NCI-H2029 treated with DMSO at 0.1 percent for 48 hours (cell line): ENCODE measurements around the gene PPARGC1A.

ENCODE experiments used
- DNase-seq: peaks from one replicate; lab custom pipeline; 2025; lab: John Stamatoyannopoulos, UW

PPARGC1A gene

GRCh38 chr4:23889814-23890341, at the start of gene PPARGC1A:
TSS of gene PPARGC1A (minus strand) at chr4:23890047. CDS start at chr4:23889957, 90 bp downstream.
- DNase-seq, result peak; percentile 83

- DNase-seq, result no peak
Observed at GRCh38 chr4:23938796-23939195, 48.9 kb upstream of the PPARGC1A start.

- DNase-seq, result no peak
Observed at GRCh38 chr4:23937173-23937572, 47.3 kb upstream of the PPARGC1A start.

GRCh38 chr4:23934915-23935314, 45.1 kb upstream of the PPARGC1A start:
- DNase-seq, result no peak

- DNase-seq, result no peak
Observed at GRCh38 chr4:23934223-23934622, 44.4 kb upstream of the PPARGC1A start.

- peak; percentile 16 for DNase-seq
Observed at GRCh38 chr4:23932901-23933308, 43.1 kb upstream of the PPARGC1A start.

- no peak for DNase-seq
Observed at GRCh38 chr4:23932186-23932585, 42.3 kb upstream of the PPARGC1A start.

- DNase-seq, result no peak
Observed at GRCh38 chr4:23931489-23931830, 41.6 kb upstream of the PPARGC1A start.

- DNase-seq, result no peak
Observed at GRCh38 chr4:23930750-23931488, 41.1 kb upstream of the PPARGC1A start.

GRCh38 chr4:23929248-23929647, 39.4 kb upstream of the PPARGC1A start:
- no peak for DNase-seq

- no peak for DNase-seq
Observed at GRCh38 chr4:23924556-23924955, 34.7 kb upstream of the PPARGC1A start.

GRCh38 chr4:23923840-23924239, 34.0 kb upstream of the PPARGC1A start:
- DNase-seq, result no peak

- DNase-seq, result no peak
Observed at GRCh38 chr4:23923141-23923540, 33.3 kb upstream of the PPARGC1A start.

GRCh38 chr4:23922541-23923111, 32.8 kb upstream of the PPARGC1A start:
- DNase-seq, result no peak

- no peak for DNase-seq
Observed at GRCh38 chr4:23922013-23922412, 32.2 kb upstream of the PPARGC1A start.

GRCh38 chr4:23921447-23921845, 31.6 kb upstream of the PPARGC1A start:
- no peak for DNase-seq

- DNase-seq, result no peak
Observed at GRCh38 chr4:23920716-23921446, 31.0 kb upstream of the PPARGC1A start.

GRCh38 chr4:23920296-23920695, 30.4 kb upstream of the PPARGC1A start:
- no peak for DNase-seq

GRCh38 chr4:23916282-23916681, 26.4 kb upstream of the PPARGC1A start:
- DNase-seq, result no peak

- no peak for DNase-seq
Observed at GRCh38 chr4:23915459-23916132, 25.7 kb upstream of the PPARGC1A start.

GRCh38 chr4:23911675-23912455, 22.0 kb upstream of the PPARGC1A start:
- no peak for DNase-seq

GRCh38 chr4:23909671-23910070, 19.8 kb upstream of the PPARGC1A start:
- no peak for DNase-seq
